ENCODE measurements around the gene LRRN4CL.
"Not testable (repeated sequence)": the region's sequence is repeated elsewhere in the genome, so short reads cannot be mapped to it uniquely, and the experiment has no call there.

LRRN4CL gene

DNA sequence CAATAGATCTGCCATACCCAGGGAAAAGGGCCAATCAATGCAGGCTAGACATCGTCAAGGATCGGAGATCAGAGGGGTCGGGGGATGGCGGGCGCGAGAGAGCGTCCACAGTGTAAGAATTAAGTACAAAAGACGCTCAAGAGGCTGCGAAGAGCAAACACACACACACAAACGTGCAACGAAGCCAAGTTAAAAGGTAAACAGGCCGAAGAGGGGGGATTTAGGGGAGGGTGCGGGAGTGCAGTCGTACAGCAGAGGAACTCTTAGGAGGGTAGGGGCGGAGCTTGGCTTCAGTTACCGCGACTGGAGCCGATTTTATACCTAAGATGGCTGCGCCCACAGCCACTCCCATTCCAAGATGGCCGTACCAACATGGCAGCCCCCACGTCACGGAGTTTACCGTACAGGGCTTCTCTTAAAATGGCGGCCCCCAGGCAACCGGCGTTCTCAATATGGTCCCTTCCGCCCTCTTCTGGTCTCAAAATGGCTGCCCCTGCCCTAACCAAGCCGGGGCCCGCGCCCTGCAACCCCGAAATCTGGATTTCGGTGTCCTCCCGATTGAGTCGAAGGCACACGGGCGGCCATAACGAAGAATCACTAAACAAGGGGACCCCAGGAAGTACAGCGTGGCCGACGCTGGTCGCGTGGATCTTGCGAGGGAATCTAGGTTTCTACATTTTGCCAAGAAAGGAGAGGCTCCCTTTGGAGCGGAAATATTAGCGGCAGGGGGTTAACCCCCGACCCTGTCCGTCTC, 20.1 kb upstream of the LRRN4CL start:
- peak; percentile 90 for DNase-seq (ENCODE audit: low read depth)

- no peak for DNase-seq (ENCODE audit: low read depth)
Measured at GRCh38 chr11:62708793-62709192, 19.5 kb upstream of the LRRN4CL start.

DNA sequence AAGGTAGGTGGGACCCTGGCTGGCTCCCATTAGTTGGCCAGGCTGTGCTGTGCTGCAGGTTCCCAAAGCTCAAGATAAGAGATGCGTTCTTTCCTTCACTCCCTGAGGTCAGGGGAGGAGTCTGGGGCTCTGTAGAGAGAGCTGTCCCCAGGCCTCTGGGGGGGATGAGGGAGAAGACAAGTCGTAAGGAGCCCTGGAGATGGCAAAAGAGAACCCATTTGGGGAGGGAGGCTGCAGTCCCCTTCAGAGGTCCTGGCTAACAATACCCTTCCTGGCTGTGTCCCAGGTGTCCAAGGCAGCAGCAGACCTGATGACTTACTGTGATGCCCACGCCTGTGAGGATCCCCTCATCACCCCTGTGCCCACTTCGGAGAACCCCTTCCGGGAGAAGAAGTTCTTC, 19.1 kb upstream of the LRRN4CL start:
- no peak for DNase-seq (ENCODE audit: low read depth)

- no peak for DNase-seq (ENCODE audit: low read depth)
Measured at GRCh38 chr11:62707277-62707861, 18.0 kb upstream of the LRRN4CL start, which contains the start of the genes BSCL2 and GNG3. TSS of gene BSCL2 (minus strand) at chr11:62707424. CDS start at chr11:62707195, 229 bp downstream. TSS of gene GNG3 (plus strand) at chr11:62707676. CDS start at chr11:62708296, 620 bp downstream.

DNA sequence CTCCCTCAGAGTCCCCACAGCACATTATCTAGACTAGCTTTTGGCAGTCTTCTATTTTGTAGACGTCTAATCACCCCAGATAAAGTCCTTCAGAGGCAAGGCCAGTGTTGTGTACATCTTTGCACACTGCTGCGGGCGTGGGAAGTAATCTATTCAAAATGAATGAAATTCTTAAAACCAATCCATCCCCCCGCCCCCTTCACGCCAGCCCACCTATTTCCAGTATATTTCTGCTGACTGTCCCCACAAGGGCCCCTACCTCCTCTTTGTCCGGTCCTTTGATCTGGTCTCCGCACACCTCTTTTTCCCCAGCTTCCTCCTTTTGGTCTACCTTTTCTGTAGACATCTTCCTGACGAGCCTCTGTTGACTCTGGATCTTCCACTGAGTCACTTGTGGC, 17.5 kb upstream of the LRRN4CL start:
- DNase-seq (ENCODE audit: low read depth) = no peak

DNA sequence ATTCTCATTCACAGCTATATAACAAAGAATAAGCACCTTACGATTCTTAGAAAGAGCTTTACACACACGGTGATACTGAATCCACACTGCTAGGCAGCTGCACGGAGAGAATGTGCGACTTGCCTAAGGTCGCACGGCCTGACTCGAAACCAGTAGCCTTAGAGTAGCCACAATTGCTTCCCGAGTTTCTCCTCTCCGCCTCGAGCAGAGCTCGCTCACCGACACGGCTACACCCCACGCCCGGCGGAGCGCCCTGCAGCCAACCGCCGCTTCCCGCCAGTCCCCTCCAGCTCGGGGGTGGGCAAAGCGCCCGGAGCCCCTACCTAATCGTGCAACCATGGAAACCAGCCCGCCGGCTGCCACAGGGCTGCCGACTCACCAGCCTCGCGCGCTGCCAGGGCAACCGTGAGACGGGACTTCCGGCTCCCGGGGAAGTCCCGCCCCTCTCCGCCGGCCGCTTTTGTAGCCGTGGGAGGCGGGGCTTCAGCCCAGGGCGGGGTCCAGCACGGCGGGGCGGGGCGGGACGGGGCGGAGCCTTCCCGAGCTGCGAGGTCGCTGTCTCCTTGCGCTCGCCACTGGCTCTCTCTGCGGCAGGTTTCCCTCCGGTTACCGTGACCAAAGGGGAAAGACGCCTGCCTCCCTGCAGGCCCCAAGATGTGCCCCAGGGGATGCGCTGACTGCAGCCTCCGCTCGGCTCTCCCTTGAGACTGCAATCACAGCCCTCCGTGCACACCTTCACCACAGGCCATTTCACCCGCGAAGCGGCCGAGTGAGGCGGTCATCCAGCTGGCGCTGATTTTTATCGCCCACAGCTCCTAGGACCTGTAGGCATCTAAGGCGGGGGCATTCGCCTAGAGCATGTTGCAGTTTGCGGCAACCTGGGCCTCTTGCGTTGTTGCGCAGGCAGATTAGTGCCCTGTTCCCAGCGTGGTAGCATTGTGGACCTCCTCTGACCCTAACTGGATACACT, 16.8 kb upstream of the LRRN4CL start:
- DNase-seq (ENCODE audit: low read depth) = peak; percentile 60

GRCh38 chr11:62705413-62705812, 16.1 kb upstream of the LRRN4CL start:
- DNase-seq (ENCODE audit: low read depth) = no peak

DNA sequence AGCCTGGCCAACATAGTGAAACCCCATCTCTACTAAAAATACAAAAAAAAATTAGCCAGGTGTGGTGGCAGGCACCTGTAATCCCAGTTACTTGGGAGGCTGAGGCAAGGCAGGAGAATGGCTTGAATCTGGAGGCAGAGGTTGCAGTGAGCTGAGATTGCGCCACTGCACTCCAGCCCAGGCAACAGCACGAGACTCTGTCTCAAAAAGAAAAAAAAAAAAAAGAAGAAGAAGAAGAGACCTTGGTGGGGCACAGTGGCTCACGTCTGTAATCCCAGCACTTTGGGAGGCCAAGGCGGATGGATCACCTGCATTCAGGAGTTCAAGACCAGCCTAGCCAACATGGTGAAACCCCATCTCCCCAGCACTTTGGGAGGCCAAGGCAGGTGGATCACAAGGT, 14.6 kb upstream of the LRRN4CL start:
- DNase-seq (ENCODE audit: low read depth) = not testable (repeated sequence)

DNA sequence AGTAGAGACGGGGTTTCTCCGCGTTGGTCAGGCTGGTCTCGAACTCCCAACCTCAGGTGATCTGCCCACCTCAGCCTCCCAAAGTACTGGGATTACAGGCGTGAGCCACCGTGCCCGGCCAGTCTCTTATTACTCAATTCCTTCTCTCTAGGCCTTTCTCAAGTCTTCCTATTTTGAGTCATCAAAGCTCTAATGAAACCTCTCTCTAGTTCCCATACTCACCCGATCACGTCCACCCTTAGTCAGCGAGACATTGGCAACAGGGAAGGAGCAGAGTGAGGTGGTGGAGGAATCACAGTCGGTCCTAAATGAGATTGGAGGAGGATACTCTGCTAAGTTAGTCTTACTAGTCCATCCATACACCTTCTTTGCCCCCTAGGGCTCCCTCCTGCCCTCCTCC, 12.9 kb upstream of the LRRN4CL start:
- DNase-seq (ENCODE audit: low read depth) = no peak

DNA sequence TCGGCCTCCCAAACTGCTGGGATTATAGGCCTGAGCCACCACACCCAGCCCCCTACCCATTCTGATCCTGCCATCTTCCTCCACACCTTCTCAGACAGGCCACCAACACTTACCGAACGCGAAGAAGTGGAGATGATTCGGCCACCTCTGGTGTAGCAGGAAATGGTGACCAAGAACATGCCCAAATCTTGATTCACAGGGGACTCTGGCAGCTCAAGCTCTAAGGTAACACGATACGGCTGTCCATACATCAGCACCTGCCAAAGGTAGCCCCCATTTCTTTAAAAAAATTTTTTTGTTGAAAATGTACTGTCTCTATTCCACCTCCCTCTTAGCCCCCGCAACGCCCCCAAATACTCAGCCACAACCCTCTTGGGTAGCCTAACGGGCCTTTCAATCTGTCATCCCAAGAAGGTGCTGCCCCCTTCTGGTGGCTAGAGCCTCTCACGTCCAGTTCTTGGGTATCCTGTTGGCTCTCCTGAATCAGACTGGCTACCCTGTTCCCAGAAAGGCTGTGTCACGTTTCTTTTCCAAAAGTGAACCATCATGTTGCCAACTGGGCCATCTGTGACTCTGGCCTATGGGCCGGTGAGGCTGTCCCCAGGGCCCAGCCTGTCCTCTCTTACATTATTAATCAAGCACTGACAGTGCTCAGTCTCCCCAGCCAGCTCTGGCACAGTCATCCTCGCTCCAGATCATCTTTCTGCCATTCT, 5.3 kb upstream of the LRRN4CL start:
- DNase-seq (ENCODE audit: low read depth) = no peak

DNA sequence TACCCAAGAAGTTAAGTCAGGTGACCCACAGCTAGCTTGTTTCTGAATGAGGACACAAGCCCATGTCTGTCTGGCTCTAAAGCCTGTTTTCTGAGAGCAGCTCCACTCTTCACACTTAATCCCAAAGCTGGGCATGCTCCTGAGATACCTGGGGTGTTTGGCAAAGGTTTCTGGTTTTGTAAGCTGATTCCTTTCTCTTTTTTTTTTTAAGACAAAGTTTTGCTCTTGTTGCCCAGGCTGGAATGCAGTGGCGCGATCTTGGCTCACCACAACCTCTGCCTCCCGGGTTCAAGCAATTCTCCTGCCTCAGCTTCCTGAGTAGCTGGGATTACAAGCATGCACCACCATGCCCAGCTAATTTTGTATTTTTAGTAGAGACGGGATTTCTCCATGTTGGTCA, 4.3 kb upstream of the LRRN4CL start:
- not testable (repeated sequence) for DNase-seq (ENCODE audit: low read depth)

GRCh38 chr11:62688491-62688890, 839 bp downstream of the LRRN4CL start:
- no peak for DNase-seq (ENCODE audit: low read depth)

DNA sequence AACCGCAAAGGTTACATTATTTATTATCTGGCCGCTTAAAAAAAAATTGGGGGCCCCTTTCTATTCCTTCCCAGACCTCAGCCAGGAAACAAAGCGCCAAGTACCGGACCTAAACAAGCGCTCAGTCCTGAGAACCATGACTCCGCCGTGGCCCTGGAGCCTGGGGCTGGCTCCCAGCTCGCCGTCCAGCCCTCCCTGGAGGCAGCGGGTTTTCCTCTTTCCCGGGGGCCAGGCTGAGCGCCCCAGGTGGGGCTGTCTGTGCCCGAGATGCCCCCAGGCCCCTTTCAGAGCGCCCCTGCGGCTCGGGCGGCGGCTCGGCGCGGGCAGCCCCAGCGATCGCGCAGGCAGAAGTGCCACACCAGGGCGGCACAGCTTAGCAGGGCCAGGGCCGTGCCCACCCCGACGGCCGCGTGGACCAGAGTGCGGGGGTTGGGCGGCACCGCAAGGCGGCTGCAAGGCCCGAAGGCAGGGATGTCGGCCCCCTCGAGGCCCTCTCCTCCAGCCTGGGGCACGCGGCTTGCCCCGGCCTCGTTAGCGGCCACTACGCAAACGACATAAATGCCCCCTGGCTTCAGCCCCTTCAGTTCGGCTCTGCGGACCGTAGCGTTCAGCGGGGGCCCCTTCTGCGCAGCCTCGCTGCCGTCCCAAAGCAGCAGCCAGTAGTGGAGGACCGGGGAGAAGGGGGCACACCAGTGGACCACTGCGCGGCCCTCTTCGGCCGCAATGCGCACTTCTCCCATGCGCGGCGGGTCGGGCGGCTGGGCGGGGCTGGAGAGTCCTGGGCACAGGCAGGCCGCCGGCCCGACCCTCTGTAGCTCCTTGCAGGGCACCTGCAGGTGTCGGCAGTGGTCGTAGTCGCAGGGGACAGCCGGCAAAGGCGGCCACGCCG, 1.6 kb downstream of the LRRN4CL start:
- no peak for DNase-seq (ENCODE audit: low read depth)

GRCh38 chr11:62682518-62682917, 6.8 kb downstream of the LRRN4CL start:
- DNase-seq (ENCODE audit: low read depth) = no peak

DNA sequence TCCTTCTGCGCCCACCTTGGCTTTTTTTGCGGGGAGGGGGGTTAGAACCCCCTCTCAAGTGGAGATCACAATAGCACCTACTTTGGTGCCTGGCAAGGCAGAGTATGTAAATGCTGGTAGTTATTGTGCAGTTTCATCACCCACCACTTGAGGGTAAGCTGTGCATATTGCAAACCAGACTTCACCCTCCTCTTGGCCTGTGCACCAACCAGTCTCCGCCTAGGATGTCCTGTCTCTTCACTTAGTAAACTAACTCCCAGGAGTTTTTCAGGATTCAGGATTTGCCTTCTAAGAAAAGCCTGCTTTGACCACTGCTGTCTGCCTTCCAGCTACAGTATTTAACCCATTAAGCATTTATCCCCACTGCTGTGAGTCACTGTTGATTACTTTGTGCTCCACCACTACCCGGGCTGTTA, 8.5 kb downstream of the LRRN4CL start:
- DNase-seq (ENCODE audit: low read depth) = no peak

- DNase-seq (ENCODE audit: low read depth) = no peak
Measured at GRCh38 chr11:62678770-62679696, 10.3 kb downstream of the LRRN4CL start, which contains the start of gene UBXN1. TSS of gene UBXN1 (minus strand) at chr11:62679073. CDS start at chr11:62678923, 150 bp downstream.

DNA sequence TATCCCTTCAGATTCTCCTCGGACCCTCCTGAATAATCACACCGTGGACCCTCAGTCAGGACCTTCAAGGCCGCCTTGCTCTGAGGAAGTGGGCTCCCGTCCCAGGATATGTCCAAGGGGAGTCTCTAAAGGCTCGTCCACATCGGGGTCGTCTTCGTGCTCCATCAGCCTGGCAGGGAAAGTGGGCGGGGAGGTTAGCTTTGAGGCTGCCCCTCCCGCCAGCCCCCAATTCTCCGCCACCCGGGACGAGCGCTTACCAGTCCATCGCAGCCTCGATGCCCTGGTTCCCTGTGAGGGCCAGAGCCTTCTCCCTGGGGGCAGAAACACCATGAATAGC, 10.9 kb downstream of the LRRN4CL start:
- DNase-seq (ENCODE audit: low read depth) = no peak

DNA sequence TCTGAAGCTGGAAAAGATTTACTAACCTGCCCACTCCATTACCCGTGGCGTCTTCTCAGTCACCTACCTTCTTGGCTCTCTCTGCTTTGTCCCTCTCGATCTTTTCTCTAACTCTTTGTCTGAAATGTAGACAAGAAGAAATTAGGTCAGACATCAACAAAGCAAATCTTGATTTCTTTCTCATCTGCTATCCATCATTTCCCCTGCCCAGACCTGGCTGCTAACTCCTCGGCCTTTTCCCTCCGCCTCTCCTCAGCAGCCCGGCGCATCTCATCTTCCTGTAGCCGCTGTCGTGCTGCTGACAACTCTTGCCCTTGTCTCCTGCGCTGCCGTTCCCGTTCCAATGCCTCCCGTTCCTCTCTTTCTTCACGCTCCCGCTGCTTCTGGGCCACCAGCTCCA, 11.6 kb downstream of the LRRN4CL start:
- DNase-seq (ENCODE audit: low read depth) = no peak

GRCh38 chr11:62677156-62677555, 12.2 kb downstream of the LRRN4CL start:
- DNase-seq (ENCODE audit: low read depth) = no peak

DNA sequence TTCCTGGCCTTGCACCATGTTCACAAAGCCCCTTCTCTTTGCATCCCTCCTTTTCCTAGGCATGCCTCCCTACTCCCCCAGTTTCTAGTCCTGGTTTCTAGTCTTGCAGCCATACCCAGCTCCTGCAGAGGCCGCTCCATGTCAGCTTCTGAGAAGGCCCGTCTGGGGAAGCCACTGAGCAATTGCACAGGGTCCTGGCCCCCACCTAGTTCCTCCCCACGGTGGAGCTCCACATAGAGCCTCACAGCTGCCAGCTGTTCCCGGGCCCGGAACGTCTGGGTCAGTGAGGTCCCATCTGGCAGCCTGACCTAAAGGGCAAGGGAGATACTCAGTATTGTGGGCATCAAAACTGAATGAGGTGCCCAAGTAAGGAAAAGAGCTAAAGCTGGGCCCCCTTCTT, 12.6 kb downstream of the LRRN4CL start:
- no peak for DNase-seq (ENCODE audit: low read depth)
